ENCODE data around the gene C8A. TPM values are rescaled to one million over a fixed set of nuclear protein-coding genes. Genes with fewer than 3 reads are reported as not detected.

The C8A gene
- total RNA-seq, 1 experiment from 2014 or later = not detected

DNA sequence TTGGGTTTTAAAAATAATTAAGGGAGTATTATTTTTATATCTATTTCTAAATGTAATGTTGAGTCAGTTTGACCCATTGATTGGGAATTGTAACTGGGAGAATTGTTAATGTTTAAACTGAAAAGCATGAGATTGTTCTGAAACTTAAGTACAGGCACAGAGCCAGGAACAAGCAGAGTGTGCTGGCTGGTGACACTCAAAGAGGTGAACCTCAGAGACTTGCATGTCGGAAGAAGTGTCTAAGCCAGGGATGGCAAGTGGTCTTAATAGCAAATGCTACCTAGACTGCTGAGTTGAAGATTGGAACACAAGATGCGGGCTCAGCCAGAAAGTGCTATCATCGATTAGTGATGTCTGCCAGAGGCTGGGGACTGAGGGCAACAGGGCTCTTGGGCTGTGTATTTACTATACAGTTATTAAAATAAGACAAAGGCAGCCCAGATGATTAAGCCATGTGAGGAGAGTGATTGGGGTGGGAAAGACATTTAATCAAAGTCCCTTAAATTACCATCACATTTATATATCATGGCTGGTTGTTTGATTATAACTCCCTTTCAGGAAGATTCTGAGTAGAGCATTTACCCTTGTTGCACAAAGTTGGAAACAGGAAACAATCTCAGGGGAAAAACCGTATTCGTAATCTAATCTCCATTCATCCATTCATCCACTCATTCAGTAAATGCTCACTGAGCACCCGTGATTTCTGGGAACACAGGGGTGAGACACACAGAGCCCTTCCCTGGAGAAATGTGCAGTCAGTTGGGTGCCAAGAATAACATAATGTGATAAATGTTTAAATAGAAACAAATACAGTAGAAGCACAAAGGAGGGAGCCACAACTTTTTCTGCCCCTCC, 42.8 kb downstream of the C8A start:
- Histone ChIP-seq H3K27me3 (ENCODE audit: insufficient read depth, low read length) (no peaks in the 10 kb centered on the region), H3K79me2 (ENCODE audit: insufficient read depth, low read length) (no peaks in the 10 kb centered on the region), H3K23me2 (ENCODE audit: insufficient read length, low read depth, low read length, poor library complexity, severe bottlenecking) (no peaks in the 10 kb centered on the region), H3K9ac (ENCODE audit: extremely low read depth, insufficient read length, low read length) (no peak overlapping the region), H3K18ac (ENCODE audit: insufficient read length, low read depth, low read length) (no peak overlapping the region), H2BK20ac (ENCODE audit: low read depth, low read length, poor library complexity, severe bottlenecking) (no peak overlapping the region), H4K20me1 (ENCODE audit: control insufficient read depth, insufficient read depth, insufficient read length) (no peaks in the 10 kb centered on the region), H3K4me1 (ENCODE audit: insufficient read depth, low read length) (no peaks in the 10 kb centered on the region), H2AK5ac (ENCODE audit: insufficient read length, low read length) (no peak overlapping the region), H2BK15ac (ENCODE audit: low read depth, low read length) (no peak overlapping the region), H4K91ac (ENCODE audit: insufficient read length, low read depth, low read length) (no peak overlapping the region), H3K4me2 (ENCODE audit: insufficient read depth, insufficient read length, low read length) (no peak overlapping the region), H3K4ac (ENCODE audit: low read depth, low read length) (no peak overlapping the region), H3K56ac (ENCODE audit: insufficient read length, low read depth, low read length) (no peak overlapping the region), H3T11ph (ENCODE audit: low read length) (no peak overlapping the region), H3K27ac (ENCODE audit: insufficient read length, low read depth, low read length) (no peak overlapping the region), H4K8ac (replicated peaks; ENCODE audit: insufficient read length, low read depth, low read length) (no peak overlapping the region), H2BK12ac (ENCODE audit: insufficient read length, low read depth, low read length) (no peak overlapping the region), H2BK120ac (ENCODE audit: low read depth, low read length, poor library complexity, severe bottlenecking) (no peak overlapping the region), H3K9me3 (ENCODE audit: control insufficient read depth, low read depth, low read length) (no peaks in the 10 kb centered on the region), H3K14ac (ENCODE audit: insufficient read depth, low read length) (no peak overlapping the region), H2BK5ac (ENCODE audit: insufficient read length, low read length) (no peak overlapping the region), H3K23ac (ENCODE audit: insufficient read length, low read depth, low read length) (no peak overlapping the region), H4K5ac (ENCODE audit: insufficient read length, low read depth, low read length) (no peak overlapping the region), H3K79me1 (ENCODE audit: insufficient read depth, low read depth, low read length, poor library complexity, severe bottlenecking) (no peaks in the 10 kb centered on the region), H2AFZ (ENCODE audit: low read length) (no peak overlapping the region)
- Mint-ChIP-seq H3K9me3 (no peaks in the 10 kb centered on the region), H3K4me3 (no peak overlapping the region), H3K27ac (no peak overlapping the region; a peak in 1 of 7 replicates), H3K4me1 (peaks cover 0 to 3% of the 10 kb centered on the region in 2 experiments; a peak in 1 of 4 replicates), H3K27me3 (ENCODE audit: low read depth) (peaks cover 11% of the 10 kb centered on the region), H3K36me3 (ENCODE audit: insufficient read depth in 1 of 3, low read depth in 3 of 3) (no peaks in the 10 kb centered on the region)
- TF ChIP-seq CTCF (conservative IDR thresholded peaks at IDR 0.05) = no peak
- no CpG with 5 or more reads among the region's 6 CpGs for WGBS (ENCODE audit: extremely low coverage, insufficient read length, low lambda C conversion rate)
- DNase-seq = no peak

All from H9 (cell line).